ENCODE data around the gene USP30. TPM values are rescaled to one million over a fixed set of nuclear protein-coding genes. Genes with fewer than 3 reads are reported as not detected.
"Not testable (repeated sequence)": the region's sequence is repeated elsewhere in the genome, so short reads cannot be mapped to it uniquely, and the experiment has no call there.

Gene USP30, protein sequence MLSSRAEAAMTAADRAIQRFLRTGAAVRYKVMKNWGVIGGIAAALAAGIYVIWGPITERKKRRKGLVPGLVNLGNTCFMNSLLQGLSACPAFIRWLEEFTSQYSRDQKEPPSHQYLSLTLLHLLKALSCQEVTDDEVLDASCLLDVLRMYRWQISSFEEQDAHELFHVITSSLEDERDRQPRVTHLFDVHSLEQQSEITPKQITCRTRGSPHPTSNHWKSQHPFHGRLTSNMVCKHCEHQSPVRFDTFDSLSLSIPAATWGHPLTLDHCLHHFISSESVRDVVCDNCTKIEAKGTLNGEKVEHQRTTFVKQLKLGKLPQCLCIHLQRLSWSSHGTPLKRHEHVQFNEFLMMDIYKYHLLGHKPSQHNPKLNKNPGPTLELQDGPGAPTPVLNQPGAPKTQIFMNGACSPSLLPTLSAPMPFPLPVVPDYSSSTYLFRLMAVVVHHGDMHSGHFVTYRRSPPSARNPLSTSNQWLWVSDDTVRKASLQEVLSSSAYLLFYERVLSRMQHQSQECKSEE
- 10 to 100 TPM; 24.1 to 26.9 (median 25.8) TPM for polyA plus RNA-seq (ENCODE audit: insufficient read length in 4 of 4)

DNA sequence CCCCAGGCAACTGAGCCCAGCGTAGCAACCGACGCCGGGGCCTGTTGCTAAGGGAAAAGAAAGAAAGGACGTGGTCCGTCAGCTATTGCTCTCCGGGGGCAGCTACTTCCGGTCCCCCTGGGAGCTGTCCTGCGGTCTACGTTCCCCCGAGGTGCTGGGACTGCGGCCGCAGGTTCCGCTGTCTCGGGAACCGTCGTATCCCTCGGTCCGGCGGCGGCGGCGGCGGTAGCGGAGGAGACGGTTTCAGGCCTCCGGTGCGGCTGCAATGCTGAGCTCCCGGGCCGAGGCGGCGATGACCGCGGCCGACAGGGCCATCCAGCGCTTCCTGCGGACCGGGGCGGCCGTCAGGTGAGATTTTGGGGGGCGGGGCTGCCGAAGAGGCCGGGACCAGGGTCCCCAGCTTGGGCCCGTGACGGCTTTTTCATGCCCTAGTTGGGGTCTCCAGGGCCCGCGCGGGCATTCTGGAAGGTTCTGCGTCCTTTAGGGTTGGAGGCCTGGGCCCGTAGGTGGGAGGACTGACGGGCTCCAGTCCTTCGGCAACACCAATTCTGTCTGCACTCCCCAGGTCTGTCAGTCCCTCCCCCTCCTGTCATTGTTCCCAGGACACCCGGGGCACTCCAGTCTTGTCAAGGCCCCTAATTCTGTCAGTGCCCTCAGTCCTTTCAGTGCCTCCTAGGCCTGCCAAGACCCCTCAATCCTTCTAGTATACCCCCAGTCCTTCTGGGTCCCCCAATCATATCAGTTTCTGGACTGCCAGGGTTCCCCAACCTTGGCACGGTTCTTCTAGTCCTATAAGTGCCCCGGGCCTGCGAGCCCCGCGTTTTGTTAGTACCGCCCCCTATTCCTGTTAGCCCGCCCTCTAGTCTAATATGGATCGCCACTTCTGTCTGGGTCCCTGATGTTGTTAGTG, at the start of gene USP30:
TSS of gene USP30 (plus strand) at position 163 of the 910 bp plus-strand sequence. CDS start at position 266, 103 bp downstream.
- peak; percentile 78 to 82 (median 78) for DNase-seq (ENCODE audit: low read depth in 4 of 4, low spot score in 3 of 4)

DNA sequence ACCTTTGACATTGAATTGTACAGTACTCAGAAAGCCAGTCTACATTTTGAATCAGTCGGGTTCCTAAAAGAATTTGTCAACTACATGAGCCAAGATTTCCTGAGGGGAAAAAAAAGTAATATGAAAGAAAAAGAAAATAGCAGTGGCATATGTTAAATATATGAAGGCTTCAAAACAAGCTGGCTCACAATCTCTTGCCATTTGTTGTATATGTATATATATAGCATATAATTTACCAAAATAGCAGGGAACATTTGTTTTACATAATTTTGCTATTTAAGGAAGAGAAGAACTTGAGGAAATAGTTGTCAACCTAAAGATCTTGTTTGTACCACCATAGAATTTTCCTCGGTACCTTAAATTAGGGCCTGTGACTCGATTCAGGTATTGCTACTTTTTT, 48.4 kb upstream of the USP30 start:
- DNase-seq (ENCODE audit: low read depth in 4 of 4, low spot score in 3 of 4): no peak

- DNase-seq (ENCODE audit: low read depth in 4 of 4, low spot score in 3 of 4): no peak
Measured at GRCh38 chr12:109009766-109010165, 42.6 kb upstream of the USP30 start.

- no peak for DNase-seq (ENCODE audit: low read depth in 4 of 4, low spot score in 3 of 4)
Measured at GRCh38 chr12:109010259-109010658, 42.1 kb upstream of the USP30 start.

DNA sequence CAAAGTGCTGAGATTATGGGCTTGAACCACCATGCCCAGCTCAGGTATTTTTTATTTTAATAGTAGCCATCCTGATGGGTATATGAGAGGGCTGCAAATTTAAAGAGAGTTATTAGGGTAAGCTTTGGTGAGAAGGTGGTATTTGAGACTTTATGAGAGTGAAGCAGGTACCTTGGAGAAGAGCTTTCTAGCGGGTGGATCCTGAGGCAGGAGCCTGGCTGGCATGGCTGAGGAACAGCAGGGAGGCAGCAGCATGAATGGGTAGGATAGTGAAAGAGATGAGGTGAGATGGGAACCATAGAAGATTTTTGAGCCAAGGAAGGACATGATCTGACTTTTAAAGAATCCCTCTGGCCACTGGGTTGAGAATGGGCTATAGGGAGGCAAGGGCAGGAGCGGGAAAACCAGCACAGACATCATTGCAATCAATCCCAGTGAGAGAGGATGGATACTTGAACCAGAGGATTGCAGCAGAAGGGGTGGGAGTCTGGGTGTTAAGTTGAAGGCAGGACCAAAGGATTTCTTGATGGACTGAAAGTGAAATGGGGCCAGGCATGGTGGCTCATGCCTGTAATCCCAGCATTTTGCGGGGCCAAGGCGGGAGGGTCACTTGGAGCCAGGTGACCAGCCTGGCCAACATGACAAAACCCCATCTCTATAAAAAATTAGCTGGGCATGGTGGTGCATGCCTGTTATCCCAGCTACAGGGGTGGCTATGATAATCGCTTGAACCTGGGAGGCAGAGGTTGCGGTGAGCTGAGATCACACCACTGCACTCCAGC, 37.2 kb upstream of the USP30 start:
- no peak for DNase-seq (ENCODE audit: low read depth in 4 of 4, low spot score in 3 of 4)

- no peak for DNase-seq (ENCODE audit: low read depth in 4 of 4, low spot score in 3 of 4)
Measured at GRCh38 chr12:109016016-109016415, 36.4 kb upstream of the USP30 start.

- DNase-seq (ENCODE audit: low read depth in 4 of 4, low spot score in 3 of 4): no peak
Measured at GRCh38 chr12:109016978-109017377, 35.4 kb upstream of the USP30 start.

DNA sequence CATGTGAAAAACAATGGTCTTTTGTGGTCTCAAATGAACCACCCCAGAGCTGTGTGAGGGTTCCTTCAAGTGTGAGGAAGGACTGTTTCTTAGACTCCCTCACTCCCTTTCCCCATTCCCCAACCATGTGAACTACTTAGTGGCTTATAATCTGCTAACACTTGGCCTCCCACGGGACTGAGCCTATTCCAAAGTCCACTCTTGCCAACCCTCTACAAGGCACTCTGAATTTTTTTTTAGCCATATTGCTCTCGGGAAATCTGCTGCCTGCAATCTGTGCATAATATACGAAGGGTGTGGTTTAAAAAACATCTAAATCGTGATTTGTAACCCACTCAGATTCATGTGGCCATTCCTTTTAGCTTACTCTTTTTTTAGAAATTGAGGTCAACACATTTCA, 34.1 kb upstream of the USP30 start:
- DNase-seq (ENCODE audit: low read depth in 4 of 4, low spot score in 3 of 4): no peak

DNA sequence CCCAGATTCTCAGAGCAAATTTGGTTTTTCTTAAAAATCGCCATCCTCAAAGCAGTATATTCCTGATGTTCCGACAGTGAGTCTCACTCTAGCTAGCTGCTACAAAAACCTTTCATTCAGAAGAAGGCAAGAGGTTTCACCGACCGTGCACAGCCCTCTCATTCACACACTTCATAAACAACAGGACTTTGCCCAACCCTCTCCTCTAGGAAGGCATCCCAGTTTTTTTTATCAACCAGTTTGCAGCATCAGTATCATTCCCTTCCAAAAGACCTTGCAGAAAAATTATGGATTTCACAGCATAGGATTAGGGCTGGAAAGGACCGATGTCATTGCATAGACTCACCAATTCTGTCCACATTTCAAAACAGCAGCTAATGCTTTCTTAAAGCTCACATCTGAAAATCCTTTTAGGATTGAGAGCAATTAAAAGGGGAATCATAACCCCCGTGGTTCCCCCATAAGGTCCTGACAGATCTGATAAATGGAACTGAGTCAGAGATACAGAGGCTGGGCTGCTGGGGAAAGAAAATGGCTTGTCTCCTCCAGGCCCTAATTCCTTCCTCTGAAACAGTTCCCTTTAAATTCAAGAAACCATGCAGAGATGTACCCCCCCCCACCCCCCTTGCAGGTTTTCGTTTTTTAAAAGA, 32.1 kb upstream of the USP30 start:
- DNase-seq (ENCODE audit: low read depth in 4 of 4, low spot score in 3 of 4): no peak

DNA sequence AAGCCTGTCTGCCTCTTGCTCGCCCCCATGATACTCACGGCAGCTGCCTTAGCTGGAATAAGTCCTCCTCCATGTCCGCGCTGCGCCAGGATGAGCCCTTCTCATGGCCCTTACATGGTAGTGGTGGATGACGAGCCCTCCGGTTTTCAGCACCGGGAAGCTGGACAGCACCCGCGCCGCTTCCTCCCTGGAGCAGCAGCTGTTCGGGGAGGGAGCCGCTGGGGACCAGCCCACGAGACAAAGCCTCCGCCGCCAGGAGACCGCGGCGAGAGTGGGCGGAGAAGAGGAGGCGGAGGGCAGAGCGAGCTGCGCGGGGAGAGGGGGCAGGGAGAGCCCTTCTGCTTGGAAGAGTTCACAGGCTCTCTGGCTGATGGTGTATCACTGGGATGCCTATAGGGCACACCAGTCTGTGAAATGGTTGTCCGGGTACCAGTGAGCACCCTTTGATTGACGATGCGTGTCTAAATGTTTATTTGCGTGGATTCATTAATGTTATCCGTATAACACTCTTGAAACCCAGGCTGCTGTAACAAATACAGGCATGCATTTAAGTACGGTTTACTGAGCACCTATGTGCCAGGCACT, 31.5 kb upstream of the USP30 start, which contains the start of gene SVOP:
TSS of gene SVOP (minus strand) at position 273 of the 585 bp plus-strand sequence. CDS start at position 73, 200 bp downstream.
- DNase-seq (ENCODE audit: low read depth in 4 of 4, low spot score in 3 of 4): peak; percentile 74 to 88 (median 79)

DNA sequence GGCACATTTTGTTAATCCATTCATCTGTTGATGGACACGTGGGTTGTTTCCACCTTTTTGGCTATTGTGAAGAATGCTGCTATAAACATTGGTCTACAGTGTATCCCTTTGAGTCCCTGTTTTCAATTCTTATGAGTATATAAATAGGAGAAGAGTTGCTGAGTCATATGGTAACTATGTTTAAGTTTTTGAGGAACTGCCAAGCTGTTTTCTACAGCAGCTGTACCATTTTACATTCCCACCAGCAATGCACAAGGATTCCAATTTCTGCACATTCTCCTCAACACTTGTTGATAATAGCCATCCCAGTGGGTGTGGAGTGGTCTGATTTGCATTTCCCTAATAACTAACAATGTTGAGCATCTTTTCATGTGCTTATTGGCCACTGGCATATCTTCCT, 24.6 kb upstream of the USP30 start:
- DNase-seq (ENCODE audit: low read depth in 4 of 4, low spot score in 3 of 4): no peak

DNA sequence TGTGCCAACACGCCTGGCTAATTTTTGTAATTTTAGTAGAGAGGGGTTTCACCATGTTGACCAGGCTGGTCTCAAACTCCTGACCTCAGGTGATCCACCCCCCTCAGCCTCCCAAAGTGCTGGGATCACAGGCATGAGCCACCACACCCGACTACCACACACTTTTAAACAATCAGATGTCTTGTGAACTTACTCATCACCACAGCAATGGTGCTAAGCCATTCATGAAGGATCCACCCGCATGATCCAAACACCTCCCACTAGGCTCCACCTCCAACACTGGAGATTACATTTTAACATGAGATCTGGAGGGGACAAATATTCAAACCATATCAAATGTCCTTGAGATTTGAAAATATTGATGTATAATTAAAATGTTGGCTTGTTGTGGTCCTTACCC, 23.8 kb upstream of the USP30 start:
- not testable (repeated sequence) for DNase-seq (ENCODE audit: low read depth in 4 of 4, low spot score in 3 of 4)

- DNase-seq (ENCODE audit: low read depth in 4 of 4, low spot score in 3 of 4): no peak
Measured at GRCh38 chr12:109029411-109029810, 23.0 kb upstream of the USP30 start.

GRCh38 chr12:109033239-109034196, 18.9 kb upstream of the USP30 start:
- no peak for DNase-seq (ENCODE audit: low read depth in 4 of 4, low spot score in 3 of 4)

- DNase-seq (ENCODE audit: low read depth in 4 of 4, low spot score in 3 of 4): no peak
Measured at GRCh38 chr12:109036975-109037374, 15.4 kb upstream of the USP30 start.

DNA sequence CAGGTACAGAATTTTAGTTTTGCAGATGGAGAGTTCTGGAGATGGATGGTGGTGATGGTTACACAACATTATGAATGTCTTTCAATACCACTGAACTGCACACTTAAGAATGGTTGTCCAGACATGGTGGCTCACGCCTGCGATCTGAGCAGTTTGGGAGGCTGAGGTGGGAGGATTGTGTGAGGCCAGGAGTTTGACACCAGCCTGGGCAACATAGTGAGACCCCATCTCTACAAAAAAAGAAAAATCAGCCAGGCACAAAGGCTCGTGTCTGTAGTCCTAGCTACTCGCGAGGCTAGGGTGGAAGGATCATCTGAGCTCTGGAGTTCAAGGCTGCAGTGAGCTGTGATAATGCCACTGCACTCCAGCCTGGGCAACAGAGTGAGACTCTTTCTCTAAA, 8.1 kb upstream of the USP30 start:
- DNase-seq (ENCODE audit: low read depth in 4 of 4, low spot score in 3 of 4): no peak

DNA sequence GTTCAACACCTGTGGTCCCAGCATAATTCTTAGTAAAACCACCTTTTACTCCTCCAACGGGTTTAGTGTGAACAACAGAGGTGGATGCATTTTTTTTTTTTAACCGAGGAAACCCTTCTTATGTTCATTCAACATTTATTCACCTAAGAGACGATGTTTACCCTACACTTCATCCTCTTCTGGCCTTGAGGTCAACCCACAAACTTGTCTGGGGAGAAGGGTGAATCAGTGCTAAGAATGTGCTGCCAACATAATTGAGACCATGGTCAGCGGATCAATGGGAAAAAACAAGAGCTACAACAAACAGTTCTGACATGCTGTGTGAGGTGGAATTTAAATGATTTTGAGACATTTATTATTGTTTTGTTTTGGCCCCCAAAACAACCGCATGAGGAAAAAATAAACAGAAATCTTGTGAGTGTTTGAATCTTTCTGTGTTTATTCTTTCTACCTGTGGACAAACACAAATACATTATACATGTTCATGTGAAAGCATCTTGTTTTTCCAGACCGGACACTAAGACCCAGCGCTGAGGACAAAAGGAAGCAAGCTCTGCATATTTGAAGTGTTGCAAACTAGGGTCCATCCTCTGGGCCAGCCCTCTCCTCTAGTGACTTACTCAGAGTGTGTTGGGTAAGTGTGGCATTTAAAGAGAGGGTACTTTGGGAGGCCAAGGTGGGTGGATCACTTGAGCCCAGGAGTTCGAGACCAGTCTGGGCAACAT, 5.1 kb upstream of the USP30 start:
- no peak for DNase-seq (ENCODE audit: low read depth in 4 of 4, low spot score in 3 of 4)

DNA sequence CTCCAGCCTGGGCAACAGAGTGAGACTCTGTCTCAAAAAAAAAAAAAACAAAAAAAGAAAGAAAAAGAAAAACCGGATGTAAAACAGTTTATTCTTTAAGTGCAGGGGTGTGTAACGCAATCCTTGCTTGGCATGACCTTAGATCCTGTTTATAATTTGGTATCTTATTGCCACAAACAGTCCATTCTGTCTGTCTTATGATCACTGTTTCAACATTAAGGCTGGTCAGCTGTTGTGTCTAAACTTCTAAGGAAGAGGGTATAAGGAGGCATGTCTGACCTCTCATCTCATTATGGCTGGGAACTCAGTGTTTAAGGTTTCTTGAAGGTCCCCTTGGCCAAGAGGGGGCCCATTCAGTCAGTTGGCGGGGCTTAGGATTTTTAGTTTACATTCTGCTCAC, 3.7 kb upstream of the USP30 start:
- DNase-seq (ENCODE audit: low read depth in 4 of 4, low spot score in 3 of 4): not testable (repeated sequence)
